GM23338 (cell line): ENCODE results near the gene RFNG. TPM values are rescaled to one million over a fixed set of nuclear protein-coding genes. Genes with fewer than 3 reads are reported as not detected.

ENCODE experiments used
- ATAC-seq: fragments of 200-7000 bp; cut with Tn5 transposase; 3 replicates; pipeline ENCODE4 v1.9.1; 2020
- DNase-seq: peaks from one replicate; pipeline ENCODE4 v3.0.0-alpha.2; 2015; ENCODE audit warnings: low spot score
- H2AFZ ChIP-seq: fragments of 200-600 bp; sonication (generic); 2 replicates; pipeline ENCODE4 v1.8.0; 2016; ENCODE audit warnings: antibody characterized with exemption, mild to moderate bottlenecking, moderate library complexity
- H3F3A ChIP-seq: fragments of 200-600 bp; sonication (generic); replicated peaks from 2 replicates; pipeline ENCODE4 v1.8.0; 2017; ENCODE audit warnings: antibody characterized with exemption, mixed run types, low read depth
- H3K27ac ChIP-seq: fragments of 200-600 bp; sonication (generic); 2 replicates; pipeline ENCODE4 v1.6.1; 2016; ENCODE audit warnings: low read depth
- H3K27me3 ChIP-seq: fragments of 200-600 bp; sonication (generic); 2 replicates; pipeline ENCODE4 v1.8.0; 2016; ENCODE audit warnings: mild to moderate bottlenecking, mixed run types, moderate library complexity; ENCODE audit not compliant: insufficient read depth
- H3K36me3 ChIP-seq: fragments of 200-600 bp; sonication (generic); 2 replicates; pipeline ENCODE4 v1.8.0; 2016; ENCODE audit warnings: mild to moderate bottlenecking; ENCODE audit not compliant: insufficient read depth
- H3K4me1 ChIP-seq: fragments of 200-600 bp; sonication (generic); 2 replicates; pipeline ENCODE4 v1.8.0; 2016; ENCODE audit warnings: mild to moderate bottlenecking, moderate library complexity; ENCODE audit not compliant: insufficient read depth
- H3K4me2 ChIP-seq: fragments of 200-600 bp; sonication (generic); 2 replicates; pipeline ENCODE4 v1.7.1; 2017; ENCODE audit warnings: mixed run types
- H3K4me3 ChIP-seq: fragments of 200-600 bp; sonication (generic); 2 replicates; pipeline ENCODE4 v1.6.1; 2016; ENCODE audit warnings: mixed run types
- H3K79me2 ChIP-seq: fragments of 200-600 bp; sonication (generic); replicated peaks from 2 replicates; pipeline ENCODE4 v1.8.0; 2017; ENCODE audit warnings: mild to moderate bottlenecking; ENCODE audit not compliant: insufficient read depth
- H3K9me2 ChIP-seq: fragments of 200-600 bp; sonication (generic); 2 replicates; pipeline ENCODE4 v1.8.0; 2017; ENCODE audit not compliant: insufficient read depth
- H4K20me1 ChIP-seq: fragments of 200-600 bp; sonication (generic); replicated peaks from 2 replicates; pipeline ENCODE4 v1.8.0; 2017; ENCODE audit warnings: mild to moderate bottlenecking; ENCODE audit not compliant: insufficient read depth
- H3K27ac Mint-ChIP-seq: 2 replicates; pipeline ENCODE4 v1.8.0; 2020; ENCODE audit warnings: inconsistent platforms, mild to moderate bottlenecking, moderate library complexity, mixed read lengths
- H3K27me3 Mint-ChIP-seq: 3 replicates; pipeline ENCODE4 v1.8.0; 2022; ENCODE audit warnings: low read depth, mild to moderate bottlenecking, moderate library complexity, mixed read lengths, inconsistent platforms; ENCODE audit not compliant: insufficient read depth, poor library complexity
- H3K36me3 Mint-ChIP-seq: 3 replicates; pipeline ENCODE4 v1.8.0; 2021; ENCODE audit warnings: low read depth, mild to moderate bottlenecking, inconsistent platforms, moderate library complexity, mixed read lengths
- H3K4me1 Mint-ChIP-seq: 3 replicates; pipeline ENCODE4 v1.8.0; 2020; ENCODE audit warnings: mild to moderate bottlenecking, inconsistent platforms, mixed read lengths
- H3K4me3 Mint-ChIP-seq: 3 replicates; pipeline ENCODE4 v1.8.0; 2021; ENCODE audit warnings: moderate library complexity, mild to moderate bottlenecking, inconsistent platforms, mixed read lengths
- H3K9me3 Mint-ChIP-seq: 3 replicates; pipeline ENCODE4 v1.8.0; 2020; ENCODE audit warnings: moderate library complexity, mild to moderate bottlenecking, inconsistent platforms, mixed read lengths
- CREB1 ChIP-seq: fragments of 250-450 bp; sonication (Bioruptor Pico); IDR thresholded peaks from 2 replicates; pipeline ENCODE4 v1.5.0; 2020; ENCODE audit warnings: low read depth, mild to moderate bottlenecking, moderate library complexity
- CTCF ChIP-seq, 2 experiments: fragments of 200-600 bp in 1 of 2; sonication (generic) in 1 of 2; conservative IDR thresholded peaks; 2 replicates each; pipeline versions ENCODE4 v1.5.1 to v1.6.1; 2016 to 2017; ENCODE audit warnings: antibody characterized with exemption in 2 of 2, low read depth in 2 of 2, mild to moderate bottlenecking in 2 of 2, moderate library complexity in 1 of 2
- EZH2 ChIP-seq: fragments of 200-600 bp; sonication (generic); IDR thresholded peaks from one replicate; pipeline ENCODE4 v1.8.0; 2017; ENCODE audit warnings: antibody characterized with exemption, mild to moderate bottlenecking, low read depth; ENCODE audit not compliant: unreplicated experiment
- EZH2phosphoT487 ChIP-seq: fragments of 200-600 bp; sonication (generic); IDR thresholded peaks from one replicate; pipeline ENCODE4 v1.8.1; 2018; ENCODE audit warnings: antibody characterized with exemption; ENCODE audit not compliant: unreplicated experiment
- JUNB ChIP-seq: IDR thresholded peaks from one replicate; pipeline ENCODE4 v1.6.1; 2016; ENCODE audit warnings: antibody characterized with exemption; ENCODE audit not compliant: unreplicated experiment
- NANOG ChIP-seq: IDR thresholded peaks from 2 replicates; pipeline ENCODE4 v1.6.1; 2016; ENCODE audit warnings: antibody characterized with exemption, borderline replicate concordance
- POLR2AphosphoS5 ChIP-seq: IDR thresholded peaks from 2 replicates; pipeline ENCODE4 v1.6.1; 2016; ENCODE audit warnings: antibody characterized with exemption, low read depth
- REST ChIP-seq: IDR thresholded peaks from one replicate; pipeline ENCODE4 v1.6.1; 2018; ENCODE audit warnings: antibody characterized with exemption; ENCODE audit not compliant: unreplicated experiment
- STAT1 ChIP-seq: IDR thresholded peaks from one replicate; pipeline ENCODE4 v1.6.1; 2016; ENCODE audit warnings: antibody characterized with exemption; ENCODE audit not compliant: unreplicated experiment
- ZNF114 ChIP-seq: fragments of 250-450 bp; sonication (Bioruptor Pico); IDR thresholded peaks from 2 replicates; pipeline ENCODE4 v1.5.0; 2020; ENCODE audit warnings: mild to moderate bottlenecking, moderate library complexity
- ZNF331 ChIP-seq: fragments of 250-450 bp; sonication (Bioruptor Pico); IDR thresholded peaks from 2 replicates; pipeline ENCODE4 v1.5.0; 2020; ENCODE audit warnings: low read depth, mild to moderate bottlenecking, moderate library complexity
- ZNF462 ChIP-seq: fragments of 250-450 bp; sonication (Bioruptor Pico); IDR thresholded peaks from 2 replicates; pipeline ENCODE4 v1.5.0; 2020; ENCODE audit warnings: mild to moderate bottlenecking, moderate library complexity
- polyA plus RNA-seq: library from polyadenylated mRNA; unstranded; fragments of >200 nt; fragmentation: Nextera tagmentation; extraction: Ambion mirVana; gene quantifications from 2 replicates; pipeline ENCODE4 v1.2.1, GENCODE V29; 2016
- total RNA-seq: library from RNA; depleted of rRNA; stranded (reverse); fragments of >200 nt; shearing (Covaris generic); gene quantifications from 2 replicates; pipeline ENCODE4 v1.2.3, GENCODE V29; 2014
- TF ChIP-seq, protein P1 (sequence below): IDR thresholded peaks from 2 replicates; pipeline ENCODE4 v1.6.1; 2016; ENCODE audit warnings: antibody characterized with exemption

RFNG gene
- total and polyA plus RNA-seq, 2 experiments from 2014 or later = 18.0 to 44.7 TPM

- Histone ChIP-seq H3F3A (peaks cover 20% of the 10 kb centered on the region; the same call in 1 of the 2 replicates), H3K4me2 (no peak overlapping the region), H3K79me2 (no peaks in the 10 kb centered on the region), H3K27ac (no peak overlapping the region), H3K4me3 (no peak overlapping the region), H3K36me3 (peaks cover 13% of the 10 kb centered on the region; the same call in 1 of the 2 replicates), H3K27me3 (no peaks in the 10 kb centered on the region), H3K9me2 (no peaks in the 10 kb centered on the region), H3K4me1 (no peaks in the 10 kb centered on the region), H4K20me1 (peaks cover 17% of the 10 kb centered on the region), H2AFZ (no peak overlapping the region)
- TF ChIP-seq POLR2AphosphoS5 (no peak), CTCF (conservative IDR thresholded peaks at IDR 0.05; ENCODE audit: low read depth in 2 of 2) (no peak), EZH2phosphoT487 (no peak), NANOG (no peak), ZNF331 (CRISPR knock-in tag) (no peak), REST (no peak), ZNF114 (CRISPR knock-in tag) (no peak), JUNB (no peak), STAT1 (no peak), CREB1 (CRISPR knock-in tag) (no peak), EZH2 (no peak), ZNF462 (no peak)
- TF ChIP-seq, protein P1, sequence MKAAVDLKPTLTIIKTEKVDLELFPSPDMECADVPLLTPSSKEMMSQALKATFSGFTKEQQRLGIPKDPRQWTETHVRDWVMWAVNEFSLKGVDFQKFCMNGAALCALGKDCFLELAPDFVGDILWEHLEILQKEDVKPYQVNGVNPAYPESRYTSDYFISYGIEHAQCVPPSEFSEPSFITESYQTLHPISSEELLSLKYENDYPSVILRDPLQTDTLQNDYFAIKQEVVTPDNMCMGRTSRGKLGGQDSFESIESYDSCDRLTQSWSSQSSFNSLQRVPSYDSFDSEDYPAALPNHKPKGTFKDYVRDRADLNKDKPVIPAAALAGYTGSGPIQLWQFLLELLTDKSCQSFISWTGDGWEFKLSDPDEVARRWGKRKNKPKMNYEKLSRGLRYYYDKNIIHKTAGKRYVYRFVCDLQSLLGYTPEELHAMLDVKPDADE = no peak
- peaks cover 59% of the 10 kb centered on the region; the same call in 2 of the 3 replicates for H3K36me3 Mint-ChIP-seq
- H3K4me3 Mint-ChIP-seq = no peak overlapping the region
- ATAC-seq (no peak), DNase-seq (no peak)
- no peaks in the 10 kb centered on the region for H3K4me1 Mint-ChIP-seq
- no peak overlapping the region for H3K27ac Mint-ChIP-seq
- no peaks in the 10 kb centered on the region for H3K9me3 Mint-ChIP-seq
- H3K27me3 Mint-ChIP-seq = peaks cover 10% of the 10 kb centered on the region
These were observed 35.6 kb upstream of the RFNG start for GRCh38 chr17:82086941-82087906.
